HG03175 (cell line): Measurements from ENCODE around the gene C2orf74.
A peak's percentile ranks its signal among the peaks of the same experiment; 100 is the strongest.
"Not testable (repeated sequence)": the region's sequence is repeated elsewhere in the genome, so short reads cannot be mapped to it uniquely, and the experiment has no call there.

Experiments
- ATAC-seq: cut with Tn5 transposase; IDR thresholded peaks from one replicate; pipeline ENCODE4 v1.9.1; 2021; ENCODE audit warnings: mild to moderate bottlenecking, moderate library complexity; ENCODE audit not compliant: unreplicated experiment

C2orf74 gene

DNA sequence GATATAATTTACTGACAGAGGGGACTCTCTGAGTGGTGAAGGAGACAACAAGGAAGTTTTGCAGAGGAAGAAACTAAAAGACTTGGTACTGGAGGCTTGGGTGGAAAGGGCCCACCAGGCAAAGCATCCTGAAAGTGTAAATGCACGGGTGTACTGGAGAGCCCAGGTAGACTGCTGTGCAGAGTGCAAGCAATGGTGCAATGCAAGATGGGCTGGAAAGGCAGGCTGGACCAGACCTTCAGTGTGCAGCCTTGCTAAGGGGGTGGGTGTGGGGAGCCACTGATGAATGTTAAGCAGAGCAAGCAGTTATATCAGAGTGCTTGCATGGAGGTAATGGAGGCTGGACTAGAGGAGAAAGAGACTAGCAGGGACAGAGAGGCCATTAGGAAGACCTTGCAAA lies 10.7 kb downstream of the C2orf74 start:
- no peak for ATAC-seq

GRCh38 chr2:61173116-61173515 lies 11.1 kb downstream of the C2orf74 start:
- no peak for ATAC-seq

DNA sequence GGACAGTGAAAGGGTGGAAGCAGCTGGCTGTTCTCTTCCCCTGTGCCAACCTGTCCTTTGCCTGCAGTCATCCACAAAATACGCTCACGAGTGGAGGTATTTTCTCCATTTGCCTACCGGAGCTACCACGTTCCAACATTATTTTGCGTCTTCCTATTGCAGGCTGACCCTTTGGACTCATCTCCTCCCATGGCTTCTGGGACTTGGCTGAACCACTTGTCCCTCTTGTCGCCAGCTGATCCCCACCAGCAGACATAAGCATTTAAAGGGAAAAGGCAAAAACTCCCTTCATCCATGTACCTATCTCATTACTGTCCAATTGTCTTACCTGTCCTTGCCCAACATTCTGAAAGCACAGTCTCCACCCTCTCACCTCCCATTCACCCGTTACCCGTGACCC lies 13.0 kb downstream of the C2orf74 start:
- no peak for ATAC-seq

- peak; percentile 84 for ATAC-seq
Observed at GRCh38 chr2:61176755-61177726, 15.1 kb downstream of the C2orf74 start.

GRCh38 chr2:61177727-61178549 lies 15.9 kb downstream of the C2orf74 start:
- ATAC-seq, result peak; percentile 40

DNA sequence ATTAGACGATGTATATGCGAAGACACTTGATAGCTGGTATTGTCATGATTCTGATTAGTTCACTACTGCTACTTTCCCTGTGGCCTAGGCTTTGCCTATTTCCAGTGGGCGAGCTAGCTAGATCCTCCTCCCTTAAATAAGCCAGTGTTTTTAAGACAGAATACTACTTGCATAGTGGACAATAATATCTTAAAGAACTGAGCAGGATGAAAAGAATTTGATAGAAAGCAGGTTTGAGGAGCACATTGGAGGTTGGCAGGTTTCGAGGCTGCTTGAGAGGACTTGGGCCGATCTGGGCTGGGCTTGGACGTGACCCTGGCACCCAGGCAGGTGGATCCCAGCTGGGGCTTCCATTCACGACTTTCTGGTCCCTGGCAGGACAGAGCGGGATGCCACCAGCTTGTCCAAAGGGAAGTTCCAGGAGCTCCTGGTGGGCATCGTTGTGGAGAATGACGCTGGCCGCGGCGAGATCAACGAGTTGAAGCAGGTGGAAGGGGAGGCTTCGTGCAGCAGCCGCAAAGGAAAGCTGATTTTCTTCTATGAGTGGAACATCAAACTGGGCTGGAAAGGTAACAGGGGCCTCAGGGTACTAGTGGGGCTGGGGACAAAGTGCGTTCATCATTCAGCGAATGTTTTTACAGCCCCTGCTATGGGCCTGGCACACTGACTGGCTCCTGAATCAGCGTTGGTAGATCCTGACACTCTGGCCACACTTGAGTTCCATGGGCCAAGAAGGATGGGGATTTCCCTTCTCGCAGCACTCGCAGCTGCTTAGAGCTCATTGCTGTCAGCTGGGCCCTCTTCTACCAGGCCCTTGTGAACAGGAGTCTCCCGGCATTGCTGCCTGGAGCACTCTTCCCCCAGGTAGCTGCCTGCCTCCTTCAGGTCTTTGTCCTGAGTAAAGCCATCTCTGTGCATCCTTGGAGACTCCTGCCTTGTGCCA lies 16.9 kb downstream of the C2orf74 start:
- no peak for ATAC-seq

DNA sequence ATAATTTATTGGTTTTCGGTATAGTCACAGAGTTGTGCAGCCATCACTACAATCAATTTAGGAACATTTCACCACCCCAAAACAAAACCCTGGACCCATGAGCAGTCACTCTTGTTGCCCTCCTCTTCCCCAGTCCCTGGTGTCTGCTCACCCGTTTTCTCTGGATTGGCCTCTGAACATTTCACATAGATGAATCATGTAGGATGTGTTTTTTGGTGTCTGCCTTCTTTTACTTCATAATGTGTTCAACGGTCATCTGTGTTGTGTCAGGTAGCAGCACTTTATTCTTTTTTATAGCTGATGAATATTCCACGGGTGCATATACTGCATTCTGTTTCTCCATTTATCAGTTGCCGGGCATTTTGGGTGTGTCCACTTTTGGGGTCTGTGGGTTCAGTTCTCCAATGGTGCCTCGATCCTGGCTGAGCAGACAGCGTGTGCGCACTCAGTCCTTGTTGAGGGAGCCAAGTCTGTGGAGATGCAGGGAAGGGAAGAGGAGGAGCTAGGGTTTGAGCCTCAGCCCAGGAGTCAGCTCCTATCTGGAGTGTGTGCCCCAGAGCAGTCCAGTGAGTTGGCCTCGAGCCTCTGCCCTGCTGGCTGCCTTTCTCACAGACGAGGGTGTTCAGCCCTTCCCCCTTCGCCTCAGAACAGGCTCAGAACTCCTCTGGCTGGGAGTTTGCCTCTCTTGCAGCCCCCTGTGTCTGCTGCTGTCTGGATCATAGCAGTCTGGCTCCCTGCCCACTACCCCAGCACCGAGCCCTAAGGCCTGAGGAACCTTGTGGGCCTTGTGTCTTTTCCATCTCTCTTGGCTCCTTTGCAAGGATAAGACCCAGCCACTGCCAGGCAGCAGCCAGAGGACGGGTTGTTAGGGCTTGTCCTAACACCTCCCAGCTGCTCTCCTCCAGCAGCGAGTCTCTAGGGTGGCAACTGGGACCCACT lies 18.0 kb downstream of the C2orf74 start:
- ATAC-seq, result no peak

GRCh38 chr2:61180686-61181085 lies 18.7 kb downstream of the C2orf74 start:
- no peak for ATAC-seq

GRCh38 chr2:61181382-61182058 lies 19.5 kb downstream of the C2orf74 start:
- ATAC-seq, result no peak

DNA sequence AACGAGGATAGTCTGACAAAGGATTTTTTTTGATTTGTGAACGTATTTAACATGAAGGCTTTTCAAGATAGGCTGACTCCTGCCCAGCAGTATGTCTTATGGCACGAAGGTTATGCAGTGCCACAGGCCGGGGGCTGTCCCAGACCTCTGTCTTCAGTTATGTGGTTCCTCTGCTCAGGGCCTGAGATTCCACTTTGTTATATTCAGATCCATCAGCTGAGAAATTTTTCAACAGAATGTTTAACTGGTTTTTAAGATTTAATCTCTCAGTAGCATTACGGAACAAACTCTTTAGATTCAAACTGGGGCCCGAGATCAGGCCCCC lies 20.0 kb downstream of the C2orf74 start:
- ATAC-seq, result no peak

DNA sequence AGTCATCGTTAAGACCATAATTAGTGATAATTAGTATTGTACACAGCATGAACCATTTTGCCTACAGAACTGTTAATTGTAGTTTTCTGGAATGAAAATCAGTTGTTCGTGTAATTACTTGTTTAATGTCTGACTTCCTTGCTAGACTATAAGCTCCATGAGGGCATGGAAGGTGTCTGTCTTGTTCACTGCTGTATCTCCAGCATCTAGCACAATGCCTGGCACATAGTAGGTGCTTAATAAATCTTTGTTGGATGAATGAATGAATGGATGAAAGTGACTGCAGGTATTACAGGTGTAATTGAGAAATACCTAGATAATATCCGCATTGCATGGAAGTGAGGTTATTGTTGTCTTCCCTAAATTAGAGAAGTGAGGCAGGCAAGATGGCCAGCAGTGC lies 21.8 kb downstream of the C2orf74 start:
- no peak for ATAC-seq

DNA sequence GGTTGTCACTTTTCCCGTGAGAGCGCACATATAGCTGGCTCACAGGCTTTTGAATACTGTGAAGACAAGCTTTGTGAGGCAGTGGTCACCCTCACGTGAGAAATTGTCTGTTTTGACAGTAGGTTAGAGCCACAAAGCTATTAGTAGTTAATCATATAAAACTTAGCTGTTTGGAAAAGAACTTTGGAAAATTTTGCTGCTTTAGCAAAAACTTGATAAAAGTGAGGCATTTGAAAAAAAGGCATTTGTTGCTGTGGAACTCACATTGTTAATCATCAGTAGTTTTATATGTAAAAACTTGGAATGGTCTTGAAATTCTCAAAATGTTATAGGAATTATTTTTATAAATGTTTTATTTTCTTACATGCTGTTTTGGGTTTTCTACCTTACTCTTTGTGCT lies 22.3 kb downstream of the C2orf74 start:
- ATAC-seq, result no peak

- no peak for ATAC-seq
Observed at GRCh38 chr2:61185231-61185728, 23.3 kb downstream of the C2orf74 start.

GRCh38 chr2:61187085-61187484 lies 25.1 kb downstream of the C2orf74 start:
- ATAC-seq, result no peak

GRCh38 chr2:61193670-61194561 lies 31.9 kb downstream of the C2orf74 start:
- ATAC-seq, result no peak

DNA sequence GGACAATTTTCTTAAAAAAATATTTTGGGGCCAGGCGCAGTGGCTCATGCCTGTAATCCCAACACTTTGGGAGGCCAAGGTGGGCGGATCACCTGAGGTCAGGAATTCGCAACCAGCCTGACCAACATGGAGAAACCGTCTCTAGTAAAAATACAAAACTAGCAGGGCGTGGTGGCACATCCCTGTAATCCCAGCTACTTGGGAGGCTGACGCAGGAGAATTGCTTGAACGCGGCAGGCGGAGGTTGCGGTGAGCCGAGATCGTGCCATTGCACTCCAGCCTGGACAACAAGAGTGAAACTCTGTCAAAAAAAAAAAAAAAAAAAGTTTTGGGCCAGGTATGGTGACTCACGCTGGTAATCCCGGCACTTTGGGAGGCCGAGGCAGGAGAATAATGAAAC lies 32.7 kb downstream of the C2orf74 start:
- not testable (repeated sequence) for ATAC-seq

DNA sequence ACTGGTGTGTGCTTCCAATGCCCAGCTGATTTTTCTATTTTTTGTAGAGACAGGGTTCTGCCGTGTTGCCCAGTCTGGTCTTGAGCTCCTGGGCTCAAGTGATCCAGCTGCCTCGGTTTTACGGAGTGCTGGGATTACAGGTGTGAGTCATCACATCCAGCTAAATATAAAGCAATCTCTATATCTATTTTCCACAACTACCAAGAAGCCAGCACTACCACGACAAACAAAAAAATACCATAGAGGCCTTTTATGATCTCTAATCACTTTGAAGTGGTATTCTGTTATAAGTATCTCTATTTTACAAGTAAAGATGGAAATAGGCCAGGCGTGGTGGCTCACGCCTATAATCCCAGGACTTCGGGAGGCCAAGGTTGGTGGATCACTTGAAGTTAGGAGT lies 34.7 kb downstream of the C2orf74 start:
- ATAC-seq, result no peak

- ATAC-seq, result no peak
Observed at GRCh38 chr2:61205132-61205531, 43.1 kb downstream of the C2orf74 start.
